ENCODE data around the gene EPYC.

The EPYC gene

GRCh38 chr12:91004872-91005271, at the start of gene EPYC:
TSS of gene EPYC (minus strand) at chr12:91004972. CDS start at chr12:91002565, 2,407 bp downstream.
- DNase-seq = no peak

GRCh38 chr12:91053951-91054715, 49.4 kb upstream of the EPYC start:
- no peak for DNase-seq

GRCh38 chr12:91052026-91052425, 47.3 kb upstream of the EPYC start:
- no peak for DNase-seq

- DNase-seq = no peak
Measured at GRCh38 chr12:91044586-91044985, 39.8 kb upstream of the EPYC start.

GRCh38 chr12:91043408-91043807, 38.6 kb upstream of the EPYC start:
- no peak for DNase-seq

- no peak for DNase-seq
Measured at GRCh38 chr12:91040096-91040755, 35.5 kb upstream of the EPYC start.

GRCh38 chr12:91037276-91037675, 32.5 kb upstream of the EPYC start:
- DNase-seq = no peak

- DNase-seq = peak; percentile 30
Measured at GRCh38 chr12:91033251-91033650, 28.5 kb upstream of the EPYC start.

- no peak for DNase-seq
Measured at GRCh38 chr12:91023326-91024004, 18.7 kb upstream of the EPYC start.

- no peak for DNase-seq
Measured at GRCh38 chr12:91021076-91021475, 16.3 kb upstream of the EPYC start.

- DNase-seq = no peak
Measured at GRCh38 chr12:91019455-91019854, 14.7 kb upstream of the EPYC start.

GRCh38 chr12:91017511-91018263, 12.9 kb upstream of the EPYC start:
- DNase-seq = no peak

- DNase-seq = no peak
Measured at GRCh38 chr12:91017043-91017442, 12.3 kb upstream of the EPYC start.

- DNase-seq = no peak
Measured at GRCh38 chr12:91009319-91009950, 4.7 kb upstream of the EPYC start.

- no peak for DNase-seq
Measured at GRCh38 chr12:91007531-91008290, 2.9 kb upstream of the EPYC start.

GRCh38 chr12:91003737-91004136, 1.0 kb downstream of the EPYC start:
- no peak for DNase-seq

GRCh38 chr12:91001306-91001705, 3.5 kb downstream of the EPYC start:
- DNase-seq = no peak

GRCh38 chr12:90999966-91000365, 4.8 kb downstream of the EPYC start:
- no peak for DNase-seq

GRCh38 chr12:90999527-90999926, 5.2 kb downstream of the EPYC start:
- DNase-seq = no peak

- no peak for DNase-seq
Measured at GRCh38 chr12:90995010-90995409, 9.8 kb downstream of the EPYC start.

- no peak for DNase-seq
Measured at GRCh38 chr12:90991952-90992465, 12.8 kb downstream of the EPYC start.

GRCh38 chr12:90990611-90991010, 14.2 kb downstream of the EPYC start:
- DNase-seq = no peak
